Esophagus squamous epithelium (tissue), 4 donors: ENCODE measurements around the gene OTOF.

Experiments
- CTCF ChIP-seq, 6 experiments: fragments of 450-650 bp in 4 of 6; fragments of 200-600 bp in 2 of 6; sonication (generic) in 2 of 6; IDR thresholded peaks; one replicate each; pipeline ENCODE4 v1.5.1; 2016 to 2019; ENCODE audit warnings: antibody characterized with exemption in 6 of 6, mild to moderate bottlenecking in 4 of 6, moderate library complexity in 4 of 6
- POLR2A ChIP-seq, 4 donors: fragments of 450-650 bp; IDR thresholded peaks; one replicate each; pipeline ENCODE4 v1.6.1; 2017; ENCODE audit warnings: antibody characterized with exemption in 4 of 4, mild to moderate bottlenecking in 4 of 4, moderate library complexity in 3 of 4

- TF ChIP-seq CTCF (IDR thresholded peaks at IDR 0.05) = no peak
- TF ChIP-seq POLR2A (IDR thresholded peaks at IDR 0.05) = no peak
Observed at GRCh38 chr2:26520148-26520449, 42.2 kb upstream of the OTOF start.
